GM12891 (cell line): ENCODE data around the gene TRIM41.

Experiments used
- POLR2A ChIP-seq: IDR thresholded peaks from 2 replicates; pipeline ENCODE4 v1.6.1; 2011; ENCODE audit warnings: low read depth, low read length, control low read depth
- POLR2AphosphoS5 ChIP-seq: IDR thresholded peaks from 2 replicates; pipeline ENCODE4 v1.6.1; 2011; ENCODE audit warnings: low read depth, low read length, control low read depth
- TAF1 ChIP-seq: IDR thresholded peaks from 2 replicates; pipeline ENCODE4 v1.6.1; 2011; ENCODE audit warnings: low read depth, low read length, control low read depth

DNA sequence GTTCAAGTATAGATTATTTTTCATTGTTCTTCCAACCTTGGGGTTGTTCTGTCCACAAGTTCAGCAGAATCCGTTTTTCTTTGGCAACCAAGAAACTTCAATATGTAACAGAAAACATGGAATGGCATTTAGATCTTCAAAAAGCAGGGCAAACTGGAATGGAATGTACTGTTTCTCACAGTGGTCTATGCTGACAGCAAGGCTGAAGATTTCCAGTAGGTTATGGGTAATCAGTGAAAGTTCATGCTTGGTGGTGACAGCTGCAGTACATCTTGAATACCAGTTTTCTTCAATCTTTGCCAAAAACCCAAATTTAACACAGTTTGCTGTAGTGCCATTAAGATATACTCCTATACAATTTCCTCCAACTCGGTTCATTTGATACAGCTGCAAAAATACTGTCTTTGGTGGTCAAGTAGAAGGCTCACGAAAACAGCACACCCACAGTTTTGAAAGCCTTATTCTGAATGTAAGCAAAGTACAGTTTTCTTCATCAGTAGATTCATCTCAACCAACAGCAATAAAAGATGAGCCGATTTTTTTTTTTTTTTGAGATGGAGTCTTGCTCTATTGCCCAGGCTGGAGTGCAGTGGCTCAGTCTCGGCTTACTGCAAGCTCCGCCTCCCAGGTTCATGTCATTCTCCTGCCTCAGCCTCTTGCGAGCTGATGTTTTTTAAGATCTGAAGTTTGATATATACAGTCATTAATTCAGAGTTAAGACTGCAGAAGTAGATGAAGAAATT lies 32.9 kb downstream of the TRIM41 start:
- TF ChIP-seq POLR2A: no peak
- no peak for TF ChIP-seq POLR2AphosphoS5
- TF ChIP-seq TAF1: no peak
